GM12872 (cell line): ENCODE measurements around the gene RGS17.
A peak's percentile ranks its signal among the peaks of the same experiment; 100 is the strongest.

Experiments used
- TF ChIP-seq, protein P1 (sequence below): IDR thresholded peaks from 3 replicates; pipeline ENCODE4 v1.5.1; 2011; ENCODE audit warnings: low read depth, mild to moderate bottlenecking, low read length, moderate library complexity; ENCODE audit not compliant: insufficient read depth

RGS17 gene

GRCh38 chr6:153028286-153028685, 102.8 kb downstream of the RGS17 start:
- TF ChIP-seq, protein P1, sequence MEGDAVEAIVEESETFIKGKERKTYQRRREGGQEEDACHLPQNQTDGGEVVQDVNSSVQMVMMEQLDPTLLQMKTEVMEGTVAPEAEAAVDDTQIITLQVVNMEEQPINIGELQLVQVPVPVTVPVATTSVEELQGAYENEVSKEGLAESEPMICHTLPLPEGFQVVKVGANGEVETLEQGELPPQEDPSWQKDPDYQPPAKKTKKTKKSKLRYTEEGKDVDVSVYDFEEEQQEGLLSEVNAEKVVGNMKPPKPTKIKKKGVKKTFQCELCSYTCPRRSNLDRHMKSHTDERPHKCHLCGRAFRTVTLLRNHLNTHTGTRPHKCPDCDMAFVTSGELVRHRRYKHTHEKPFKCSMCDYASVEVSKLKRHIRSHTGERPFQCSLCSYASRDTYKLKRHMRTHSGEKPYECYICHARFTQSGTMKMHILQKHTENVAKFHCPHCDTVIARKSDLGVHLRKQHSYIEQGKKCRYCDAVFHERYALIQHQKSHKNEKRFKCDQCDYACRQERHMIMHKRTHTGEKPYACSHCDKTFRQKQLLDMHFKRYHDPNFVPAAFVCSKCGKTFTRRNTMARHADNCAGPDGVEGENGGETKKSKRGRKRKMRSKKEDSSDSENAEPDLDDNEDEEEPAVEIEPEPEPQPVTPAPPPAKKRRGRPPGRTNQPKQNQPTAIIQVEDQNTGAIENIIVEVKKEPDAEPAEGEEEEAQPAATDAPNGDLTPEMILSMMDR = no peak

DNA sequence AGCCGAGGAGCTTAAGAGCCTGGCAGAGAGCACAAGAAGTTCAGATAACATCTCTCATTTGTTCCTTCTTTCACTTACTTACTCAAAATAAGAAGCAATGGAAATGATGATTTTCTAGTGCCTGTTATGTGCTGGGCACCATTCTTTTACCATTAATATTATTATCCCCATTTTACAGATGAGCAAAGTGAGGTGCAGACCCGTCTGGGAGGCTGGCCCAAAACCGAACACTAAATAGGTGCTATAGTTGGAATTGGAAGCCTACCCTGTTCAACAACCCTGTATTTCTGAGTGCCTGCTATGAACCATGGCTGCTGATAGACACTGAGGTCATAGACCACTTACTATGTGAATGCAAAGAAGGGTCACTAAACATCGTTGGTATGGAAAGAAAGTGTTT, 103.6 kb downstream of the RGS17 start:
- TF ChIP-seq, protein P1 = no peak

DNA sequence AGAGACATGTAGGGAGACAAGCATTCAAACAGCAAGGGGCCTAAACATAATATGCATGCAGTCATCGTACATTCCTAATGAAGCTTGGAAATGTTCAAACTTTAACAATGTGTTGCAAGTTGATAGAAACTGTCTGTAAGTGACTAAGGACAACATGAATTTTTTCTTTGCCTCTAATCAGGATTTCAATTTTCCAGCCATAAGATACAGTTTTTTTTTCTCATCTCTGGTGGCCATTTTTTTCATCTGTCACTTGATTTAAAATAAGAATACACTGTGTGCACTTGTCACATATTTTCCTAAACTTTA, 106.4 kb downstream of the RGS17 start:
- TF ChIP-seq, protein P1 = no peak

GRCh38 chr6:153023977-153024708, 106.9 kb downstream of the RGS17 start:
- TF ChIP-seq, protein P1 = peak; percentile 77

DNA sequence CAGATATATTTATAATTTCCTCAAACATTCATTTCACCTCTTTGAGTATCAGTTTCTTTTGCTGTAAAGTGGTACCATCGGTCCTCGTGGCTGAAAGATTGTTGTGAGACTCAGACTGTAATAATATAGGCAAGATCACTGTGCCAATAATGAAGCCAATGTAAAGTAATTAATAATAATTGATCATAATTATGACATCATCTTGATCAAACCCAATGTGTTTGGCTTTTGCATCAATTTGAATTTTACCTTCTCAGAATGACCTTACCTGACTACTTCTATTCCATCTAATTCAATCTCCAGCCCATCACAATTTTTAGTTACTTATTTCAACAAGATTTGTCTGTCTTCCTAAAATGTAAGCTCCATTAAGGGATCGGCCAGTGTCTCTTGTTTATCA, 112.7 kb downstream of the RGS17 start:
- TF ChIP-seq, protein P1 = no peak

GRCh38 chr6:153016846-153017245, 114.2 kb downstream of the RGS17 start:
- TF ChIP-seq, protein P1 = no peak

DNA sequence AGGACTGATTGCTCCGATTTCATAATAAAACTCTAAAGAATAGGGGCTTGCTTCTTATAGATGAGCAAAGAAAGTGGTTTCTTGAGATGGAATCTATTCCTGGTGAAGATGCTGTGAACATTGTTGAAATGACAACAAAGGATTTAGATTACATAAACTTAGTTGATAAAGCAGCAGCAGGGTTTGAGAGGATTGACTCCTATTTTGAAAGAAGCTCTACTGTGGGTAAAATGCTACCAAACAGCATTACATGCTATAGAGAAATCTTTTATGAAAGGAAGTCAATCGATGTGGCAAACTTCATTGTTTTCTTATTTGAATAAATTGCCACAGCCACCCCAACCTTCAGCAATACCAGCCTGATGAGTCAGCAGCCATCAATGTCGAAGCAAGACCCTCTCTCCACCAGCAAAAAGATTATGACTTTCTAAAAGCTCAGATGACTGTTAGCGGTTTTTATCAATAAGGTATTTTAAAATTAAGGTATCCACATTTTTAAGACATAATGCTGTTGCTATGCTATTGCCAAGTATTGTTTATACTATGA, 115.9 kb downstream of the RGS17 start:
- TF ChIP-seq, protein P1 = no peak
